HT-29 (cell line): ENCODE measurements around the gene MYO5B. TPM values are rescaled to one million over a fixed set of nuclear protein-coding genes. Genes with fewer than 3 reads are reported as not detected.
"Not testable (repeated sequence)": the region's sequence is repeated elsewhere in the genome, so short reads cannot be mapped to it uniquely, and the experiment has no call there.

Experiments used
- DNase-seq: peaks from one replicate; pipeline ENCODE4 v3.0.0-alpha.2; 2015; ENCODE audit warnings: low spot score
- total RNA-seq: library from RNA; depleted of rRNA; stranded (reverse); fragments of >200 nt; shearing (Covaris generic); gene quantifications from 2 replicates; pipeline ENCODE4 v1.2.3, GENCODE V29; 2014; rRNA removed

The MYO5B gene
- 29.3 and 35.9 TPM in 2 replicates for total RNA-seq

DNA sequence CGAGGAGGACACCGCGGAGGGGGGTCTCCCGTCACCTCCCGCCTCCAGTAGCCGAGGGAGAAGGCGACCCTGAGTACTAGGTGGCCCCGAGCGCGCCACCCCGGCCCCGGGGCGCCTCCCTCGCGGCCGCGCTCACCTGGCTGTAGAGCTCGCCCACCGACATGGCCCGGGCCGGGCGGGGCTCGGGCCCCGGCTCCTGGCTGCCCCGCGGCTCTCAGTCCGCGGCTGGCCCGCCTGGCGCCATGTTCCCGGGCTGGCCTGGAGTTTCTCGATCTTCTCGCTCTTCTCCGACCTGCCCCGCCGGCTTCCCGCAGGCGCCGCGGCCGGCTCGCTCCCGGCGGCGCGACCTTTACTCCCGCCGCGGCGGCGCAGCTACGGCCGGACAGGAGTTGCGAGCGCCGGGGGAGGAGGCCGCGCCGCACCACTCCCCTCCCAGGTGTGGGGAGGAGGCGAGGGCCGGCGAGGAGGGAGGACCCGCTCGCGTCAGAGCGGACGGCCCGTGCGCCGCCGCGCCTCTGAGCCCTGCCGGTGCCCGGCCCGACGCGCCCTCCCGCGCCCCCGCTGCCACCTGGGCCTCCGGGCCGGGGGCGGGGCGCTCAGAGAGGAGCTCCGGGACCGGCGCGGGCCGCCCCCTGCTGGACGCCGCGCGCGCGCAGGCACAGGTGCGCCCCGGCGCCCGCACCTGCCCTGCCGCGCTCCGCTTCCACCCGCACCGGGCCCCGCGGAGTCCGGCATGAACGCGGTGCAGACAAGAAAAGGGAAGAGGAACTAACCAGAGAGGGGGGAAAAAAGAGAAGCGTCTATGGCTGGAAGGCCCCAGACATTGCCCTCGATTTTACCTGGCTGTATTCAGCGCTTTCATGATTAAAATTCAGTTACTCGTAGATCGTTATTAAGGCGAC is at the start of gene MYO5B:
TSS of gene MYO5B (minus strand) at position 517 of the 902 bp plus-strand sequence. CDS start at position 163, 354 bp downstream.
- DNase-seq: peak; percentile 85

DNA sequence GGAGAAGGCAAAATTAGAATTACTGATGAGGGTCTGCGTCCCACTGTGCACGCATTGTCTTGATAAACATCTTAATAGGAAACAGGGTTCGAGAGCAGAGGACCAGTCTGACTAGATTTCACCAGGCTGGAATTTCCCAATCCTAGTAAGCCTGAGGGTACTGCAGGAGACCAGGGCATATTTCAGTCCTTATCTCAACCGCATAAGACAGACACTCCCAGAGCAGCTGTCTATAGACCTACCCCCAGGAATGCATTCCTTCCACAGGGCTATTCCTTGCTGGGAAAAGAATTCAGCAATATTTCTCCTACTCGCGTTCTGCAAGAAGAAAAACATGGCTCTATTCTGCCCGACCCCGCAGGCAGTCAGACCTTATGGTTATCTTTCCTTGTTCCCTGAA is 46.8 kb upstream of the MYO5B start:
- not testable (repeated sequence) for DNase-seq

DNA sequence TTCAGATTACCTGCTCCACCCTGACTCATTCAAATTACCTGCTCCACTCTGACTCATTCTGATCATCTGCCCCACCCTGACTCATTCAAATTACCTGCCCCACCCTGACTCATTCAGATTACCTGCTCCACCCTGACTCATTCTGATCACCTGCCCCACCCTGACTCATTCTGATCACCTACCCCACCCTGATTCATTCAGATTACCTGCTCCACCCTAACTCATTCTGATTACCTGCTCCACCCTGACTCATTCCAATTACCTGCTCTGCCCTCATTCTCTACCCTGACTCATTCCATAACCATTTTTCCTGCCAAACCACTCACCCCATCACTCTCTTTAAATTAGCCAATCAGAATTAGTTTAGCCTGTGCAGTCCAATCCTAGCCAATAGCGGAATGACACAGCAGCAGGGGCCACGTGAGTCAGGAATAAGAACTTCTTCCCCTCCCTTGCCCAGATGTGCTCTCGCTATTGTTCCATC is 45.2 kb upstream of the MYO5B start:
- peak; percentile 22 for DNase-seq

DNA sequence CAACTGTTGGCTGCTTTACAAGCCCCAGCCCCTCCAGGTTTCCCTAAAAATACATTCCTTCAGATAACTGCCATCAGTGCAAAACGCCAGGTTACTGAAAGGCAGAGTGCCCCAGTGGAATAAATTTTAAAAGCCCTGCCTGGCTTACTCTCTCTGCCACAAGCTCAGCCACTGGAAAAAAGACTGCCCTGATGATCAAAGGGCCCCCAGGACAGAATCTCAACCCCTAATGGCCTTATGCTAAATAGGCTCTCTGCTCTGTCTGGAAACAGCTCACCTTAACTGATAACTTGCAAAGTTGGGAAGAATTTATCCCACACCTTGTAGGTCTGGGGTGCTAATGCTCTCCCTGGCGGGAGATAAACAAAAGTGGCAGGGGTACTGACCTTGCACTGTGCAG is 37.5 kb upstream of the MYO5B start:
- no peak for DNase-seq

DNA sequence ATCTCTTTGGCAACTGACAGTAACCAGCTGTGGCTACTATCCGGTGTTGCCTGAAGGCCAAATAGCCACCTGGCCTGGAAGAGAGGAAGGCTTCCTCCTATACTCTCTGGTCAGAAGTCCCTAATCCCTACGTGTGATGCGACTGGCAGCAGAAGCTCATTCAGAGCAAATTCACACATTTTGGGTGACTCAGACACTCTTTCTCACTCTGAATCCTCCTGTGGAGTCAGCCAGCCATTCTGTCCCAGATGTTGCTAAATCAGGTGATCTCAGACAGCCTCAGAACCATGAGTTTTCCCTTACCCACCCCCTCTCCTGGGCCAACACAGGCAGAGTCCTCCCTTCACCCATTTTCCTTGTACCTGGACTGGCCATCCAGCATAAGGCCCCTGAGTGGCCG is 36.7 kb upstream of the MYO5B start:
- no peak for DNase-seq

DNA sequence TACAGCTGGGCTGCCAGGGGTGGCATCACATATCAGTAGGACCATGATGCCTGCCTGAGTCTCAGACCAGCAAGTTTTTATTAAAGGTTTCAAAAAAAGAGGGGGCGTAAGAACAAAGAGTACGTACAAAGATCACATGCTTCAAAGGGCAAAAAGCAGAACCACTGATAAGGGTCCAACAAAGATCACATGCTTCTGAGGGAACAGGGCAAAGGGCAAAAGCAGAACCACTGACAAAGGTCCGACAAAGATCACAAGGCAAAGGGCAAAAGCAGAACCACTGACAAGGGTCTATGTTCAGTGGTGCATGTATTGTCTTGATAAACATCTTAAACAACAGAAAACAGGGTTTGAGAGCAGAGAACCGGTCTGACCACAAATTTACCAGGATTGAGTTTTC is 25.3 kb upstream of the MYO5B start:
- not testable (repeated sequence) for DNase-seq

DNA sequence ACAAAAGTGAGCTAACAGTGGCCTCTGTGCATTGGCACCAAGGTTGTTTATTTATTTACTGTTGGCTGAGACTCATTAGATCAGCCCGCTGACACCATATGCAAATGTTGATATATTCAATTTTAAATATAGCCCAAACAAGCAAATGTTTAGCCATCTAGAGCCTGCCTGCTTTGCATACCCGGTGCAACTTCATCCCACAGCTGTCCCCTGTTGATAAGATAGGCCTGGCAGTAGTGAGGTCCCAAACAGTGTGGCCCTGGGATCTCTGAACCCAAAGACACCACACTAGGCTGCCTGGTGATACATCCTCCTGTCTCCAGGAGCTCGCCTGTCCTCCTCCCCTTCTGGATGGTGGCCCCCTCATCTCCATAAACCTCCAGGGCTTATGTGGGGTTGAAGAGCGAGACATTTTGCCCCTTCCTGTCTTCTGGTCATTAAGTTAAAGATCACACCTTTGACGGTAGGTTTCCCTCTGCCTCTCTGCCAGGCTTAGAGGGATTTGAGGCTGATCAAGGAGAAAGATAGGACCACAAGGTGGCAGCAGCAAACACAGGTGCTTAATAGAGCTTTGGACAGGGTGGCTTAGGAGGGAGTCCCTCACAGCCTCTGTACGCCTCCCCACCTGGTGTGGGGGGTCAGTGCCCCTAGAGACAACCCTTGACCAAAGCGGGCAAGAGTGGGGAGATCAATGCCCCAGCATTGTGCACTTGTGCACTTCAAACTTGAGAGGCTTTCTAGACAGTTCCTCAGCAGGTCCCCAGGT is 23.7 kb upstream of the MYO5B start:
- DNase-seq: peak; percentile 58

DNA sequence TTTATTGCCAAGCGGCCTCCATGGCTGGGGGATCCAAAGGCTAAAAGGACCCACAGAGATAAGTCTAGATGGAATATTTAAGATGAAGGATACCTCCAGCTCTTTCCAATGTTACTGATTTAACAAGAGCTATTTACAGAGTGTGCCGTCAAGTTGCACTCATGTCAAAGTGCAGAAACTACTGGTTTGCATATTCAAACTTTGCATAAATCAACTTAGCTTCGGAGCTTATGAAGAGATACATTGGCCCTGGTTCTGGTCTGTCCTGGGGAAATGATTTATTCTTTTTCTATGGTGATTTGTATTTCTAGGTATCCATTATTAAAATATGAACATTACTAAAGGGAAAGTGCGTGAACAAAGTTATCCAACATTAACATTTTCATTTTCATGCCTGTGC is 14.4 kb upstream of the MYO5B start:
- DNase-seq: no peak

DNA sequence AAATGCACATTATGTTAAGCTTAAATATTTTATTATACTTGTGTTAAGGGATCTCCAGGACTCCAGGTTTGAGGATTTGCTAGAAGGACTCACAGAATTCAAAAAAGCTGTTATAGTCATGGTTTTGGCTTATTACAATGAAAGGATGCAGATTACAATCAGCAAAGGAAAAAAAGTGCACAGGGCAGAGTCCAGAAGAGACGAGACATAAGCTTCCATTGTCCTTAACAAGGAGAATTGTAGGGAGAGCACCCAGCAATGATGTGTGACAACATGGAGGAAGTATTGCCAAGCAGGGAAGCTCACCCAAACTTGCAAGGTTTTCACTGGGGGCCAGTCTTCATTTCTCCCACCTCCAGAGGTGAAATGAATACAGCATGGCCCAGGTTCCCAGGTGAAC is 12.8 kb upstream of the MYO5B start:
- DNase-seq: no peak

DNA sequence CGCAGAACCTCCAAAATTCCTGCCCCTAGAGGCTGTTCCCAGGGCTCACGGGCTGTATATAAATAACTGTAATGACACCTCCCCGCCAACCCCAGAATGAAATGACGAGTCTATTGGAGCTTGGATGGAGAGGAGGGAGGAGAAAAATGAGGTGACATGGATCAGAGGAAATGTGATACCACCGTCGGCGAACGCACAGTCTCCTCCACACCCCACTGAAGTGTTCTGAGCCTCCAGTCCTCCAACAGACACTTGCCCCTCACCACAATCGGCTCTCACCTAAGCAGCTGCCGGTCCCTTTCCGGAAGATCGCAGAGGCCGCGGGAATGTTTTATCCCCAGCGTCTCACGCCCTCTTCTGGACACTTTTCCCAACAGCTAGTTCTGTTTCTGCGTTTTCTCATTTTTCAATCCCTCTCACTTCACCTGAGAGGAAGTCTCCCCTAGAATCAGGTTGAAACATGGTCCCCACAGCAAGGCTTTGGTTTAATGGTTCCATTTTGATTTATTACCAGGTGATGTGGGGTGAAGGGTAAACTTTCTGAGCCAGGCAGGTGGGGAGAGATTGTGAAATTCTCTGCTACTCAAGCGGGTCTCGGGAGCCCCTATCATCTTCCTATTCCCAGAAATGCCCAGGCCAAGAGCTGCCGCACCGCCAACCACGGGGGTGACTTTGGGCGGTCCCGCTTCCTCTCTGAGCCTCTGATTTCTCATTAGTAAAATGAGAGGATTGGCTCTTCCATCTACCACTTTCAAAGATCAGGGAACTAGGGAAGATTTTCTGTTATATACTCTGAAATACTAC is 9.1 kb upstream of the MYO5B start:
- peak; percentile 72 for DNase-seq

DNA sequence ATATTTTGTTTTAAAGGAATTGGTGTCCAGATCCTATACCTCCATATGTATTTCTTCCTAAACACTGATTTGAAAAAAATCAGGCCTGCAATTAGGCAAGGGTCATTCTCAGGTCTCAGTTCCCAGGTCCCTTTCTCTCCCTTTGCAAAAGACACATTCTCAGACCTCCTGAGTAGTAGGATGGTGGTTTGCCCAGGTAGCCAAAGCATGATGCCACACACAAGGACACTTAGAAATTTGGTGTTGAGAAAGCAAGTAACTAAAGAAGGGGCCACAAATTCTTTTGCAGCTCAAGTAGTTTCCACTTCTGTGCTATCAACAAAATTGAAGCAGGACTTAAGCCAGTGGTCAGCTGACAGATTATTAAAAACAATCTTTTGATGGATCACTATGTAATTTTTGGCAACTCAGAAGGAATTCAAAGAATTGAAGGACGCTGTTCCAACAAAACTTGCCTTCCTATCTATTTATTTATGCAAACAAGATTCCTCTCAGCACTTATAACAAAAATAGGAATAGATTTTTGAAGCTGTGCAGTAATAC is 6.6 kb upstream of the MYO5B start:
- no peak for DNase-seq

DNA sequence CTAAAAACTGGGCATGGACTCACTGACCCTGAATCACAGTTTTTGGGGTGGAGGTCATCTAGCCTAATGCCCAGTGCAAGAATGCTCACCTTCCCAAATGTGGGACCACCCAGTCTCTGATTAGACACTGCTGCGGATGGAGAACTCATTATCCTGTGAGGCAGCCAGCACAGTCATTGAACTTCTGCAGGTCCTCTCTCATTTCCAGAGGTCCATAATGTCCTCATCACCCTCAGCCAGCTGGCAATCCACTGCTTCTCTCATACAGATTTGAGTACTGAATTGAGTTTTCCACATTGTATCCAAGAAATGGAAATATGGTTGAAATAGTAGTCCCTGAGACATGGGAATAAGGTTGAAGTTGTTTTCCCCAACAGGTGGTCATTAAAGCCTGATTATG is 5.0 kb upstream of the MYO5B start:
- no peak for DNase-seq

DNA sequence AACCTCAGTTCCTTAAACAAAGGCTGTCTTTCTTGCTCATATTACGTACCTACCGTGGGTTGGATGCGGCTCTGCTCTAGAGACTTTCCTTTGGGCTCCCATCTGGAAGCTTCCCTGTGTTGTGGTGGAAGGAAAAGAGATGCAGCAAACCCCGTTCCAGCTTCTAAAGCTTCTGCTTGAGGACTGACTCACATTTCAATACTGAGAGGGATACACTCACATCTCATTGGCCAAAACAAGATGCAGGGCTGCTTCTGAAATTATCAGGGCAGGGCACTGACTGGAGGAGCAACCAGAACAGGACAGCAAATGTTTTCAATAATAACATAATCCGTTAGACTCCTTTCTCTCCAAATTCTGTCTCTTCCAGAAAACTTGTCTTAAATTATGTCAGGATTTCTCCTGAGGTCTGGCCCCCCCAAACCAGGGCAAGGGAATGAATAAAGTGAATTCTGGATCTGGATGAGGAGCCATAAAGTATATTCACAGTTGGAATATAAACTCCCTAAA is 4.5 kb upstream of the MYO5B start:
- no peak for DNase-seq

DNA sequence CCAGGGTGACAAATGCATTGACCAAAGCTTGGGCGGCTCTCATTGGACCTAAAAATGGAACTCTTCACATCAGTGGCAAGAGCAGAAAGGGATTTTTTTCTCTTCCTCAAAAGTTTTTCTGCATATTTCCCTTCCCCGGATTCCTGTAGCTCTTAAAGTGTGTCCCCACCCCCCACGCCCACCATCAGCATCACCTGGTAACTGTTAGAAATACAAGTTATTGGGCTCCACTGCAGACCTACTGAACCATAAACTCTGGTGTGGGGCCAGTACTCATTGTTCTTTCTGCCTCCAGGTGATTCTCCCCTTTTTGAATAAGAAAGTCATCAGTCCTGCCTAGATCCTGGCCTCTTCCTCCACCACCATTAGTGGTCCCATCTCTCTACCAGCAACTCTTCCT is 1.3 kb upstream of the MYO5B start:
- DNase-seq: no peak

DNA sequence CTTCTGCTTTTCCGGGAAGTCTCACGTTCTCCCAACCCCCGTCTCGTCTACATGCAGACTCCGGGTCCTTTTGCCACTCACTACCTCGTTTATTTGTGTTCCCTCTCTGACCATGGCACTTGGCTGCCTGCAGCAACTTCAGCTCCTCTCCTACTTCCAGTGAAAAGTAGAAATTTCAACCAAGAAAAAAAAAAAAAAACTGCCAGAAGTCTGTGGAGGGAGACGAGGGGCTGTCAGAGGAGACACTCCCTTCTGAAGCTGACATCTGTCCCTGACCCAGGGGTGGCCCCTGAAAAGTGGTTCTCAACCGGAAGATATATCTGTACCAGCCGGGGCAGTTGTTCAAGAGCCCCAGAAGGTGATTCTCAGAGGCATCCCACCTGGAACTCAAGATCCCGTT is 742 bp upstream of the MYO5B start:
- DNase-seq: no peak

DNA sequence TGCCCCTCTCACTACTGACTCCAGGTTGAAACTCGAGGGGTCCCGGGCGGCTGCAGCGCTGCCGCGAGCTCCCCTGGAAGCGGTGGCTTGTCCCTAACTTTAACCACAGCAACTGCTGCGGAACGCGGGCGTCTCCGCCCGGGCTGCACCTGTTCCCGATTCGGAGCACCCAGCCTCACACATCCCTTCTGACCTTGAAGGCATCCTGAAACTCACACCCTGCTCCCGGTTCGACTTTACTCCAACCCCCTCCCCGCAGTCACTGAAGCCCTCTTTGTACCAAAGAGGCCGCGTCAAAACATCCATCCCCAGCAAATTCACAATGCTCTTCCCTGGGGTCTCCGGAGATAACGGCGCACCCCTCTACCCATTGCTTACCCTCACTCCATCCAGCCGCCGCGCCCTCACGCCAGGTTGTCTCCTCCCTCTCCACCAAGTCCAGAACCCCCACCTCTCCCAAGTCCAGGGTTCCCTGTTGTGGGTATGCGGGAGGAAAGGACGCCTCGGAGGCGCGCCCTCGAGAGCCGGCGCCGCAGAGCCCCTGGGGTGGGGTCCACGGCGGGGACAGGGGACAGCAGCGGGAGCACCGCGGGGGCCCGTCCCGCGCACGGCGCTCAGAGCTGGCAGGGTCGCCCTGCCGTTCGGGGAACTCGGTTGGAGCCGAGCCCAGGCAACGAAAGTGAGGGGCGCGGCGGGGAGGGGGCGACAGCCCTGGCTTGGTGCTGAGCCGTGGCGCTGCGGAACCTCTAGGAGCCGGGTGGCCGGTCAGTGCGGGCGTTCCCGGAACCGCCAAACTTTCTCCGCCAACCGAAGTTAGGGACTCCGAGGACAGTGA is 934 bp downstream of the MYO5B start:
- peak; percentile 26 for DNase-seq

DNA sequence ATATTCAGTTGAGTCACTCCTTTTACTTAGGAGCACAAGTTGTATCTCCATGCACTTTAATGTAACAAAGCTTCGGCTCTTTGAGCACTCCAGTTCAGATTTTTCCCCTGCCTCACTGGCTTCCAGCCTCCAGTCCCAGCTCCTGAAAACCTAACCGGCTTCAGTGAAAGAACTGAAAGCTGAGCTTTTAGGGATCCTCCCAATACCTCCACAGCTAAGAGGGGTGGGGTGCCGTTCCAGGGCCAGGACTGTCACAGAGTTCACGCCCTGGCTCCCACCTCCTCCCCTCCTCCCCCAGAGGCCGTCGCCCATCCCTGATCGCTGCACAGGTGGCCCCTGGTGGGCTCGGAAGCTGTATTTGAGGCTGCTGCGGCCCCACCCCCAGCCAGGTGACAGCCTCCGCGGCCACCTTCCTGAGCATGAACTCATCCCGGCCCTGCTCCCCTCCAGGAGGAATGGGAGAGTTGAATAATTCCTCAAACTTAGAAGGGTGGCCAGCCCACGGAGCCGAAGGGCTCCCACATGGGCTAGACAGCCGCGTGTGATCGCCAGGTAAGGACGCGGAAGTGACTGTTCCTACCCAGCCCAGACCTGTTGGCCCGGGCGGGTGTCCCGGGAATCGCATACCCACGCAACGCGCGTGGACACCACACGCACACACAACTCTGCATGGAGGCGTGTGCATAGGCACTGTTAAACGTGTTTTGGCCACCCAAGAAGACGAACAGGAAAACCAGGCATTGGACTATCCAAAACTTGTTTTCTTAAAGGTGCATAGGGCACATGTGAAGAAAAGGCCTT is 1.8 kb downstream of the MYO5B start:
- peak; percentile 25 for DNase-seq

DNA sequence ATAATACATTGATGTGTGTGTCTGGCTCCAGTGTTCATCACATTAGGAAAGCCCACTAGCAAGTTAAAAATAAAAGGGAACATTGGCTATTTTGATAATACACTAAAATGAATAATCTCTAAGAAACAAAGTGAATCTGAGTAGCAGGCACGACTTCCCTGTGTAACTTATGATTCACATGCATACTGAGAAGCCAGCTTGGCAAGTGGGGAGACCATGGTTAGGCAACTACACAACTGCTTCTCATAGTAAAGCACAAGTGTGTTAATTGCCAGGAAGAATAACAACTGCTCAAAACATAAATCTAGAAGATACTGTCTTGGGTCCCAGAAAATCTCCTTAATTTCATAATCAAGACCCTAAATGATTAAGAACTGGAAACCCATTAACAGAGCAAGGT is 4.0 kb downstream of the MYO5B start:
- no peak for DNase-seq

DNA sequence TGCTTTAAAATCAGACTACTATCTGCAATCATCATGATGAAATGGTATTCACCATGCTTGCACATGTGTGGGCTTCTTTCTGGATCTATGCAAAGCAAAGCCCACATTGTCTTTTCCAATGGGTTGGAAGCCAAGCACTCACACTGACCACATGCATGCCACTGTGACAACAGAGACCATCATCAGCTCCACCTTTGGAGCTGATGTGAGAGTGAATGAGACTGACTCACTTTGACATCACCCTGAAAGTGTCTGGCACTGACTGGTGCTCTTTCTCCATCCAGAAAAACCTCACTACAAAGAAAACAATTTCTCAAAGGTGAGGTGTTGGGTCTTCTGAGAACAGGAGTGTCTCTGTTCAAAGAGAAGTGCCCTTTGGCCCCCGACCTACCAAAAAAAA is 4.7 kb downstream of the MYO5B start:
- DNase-seq: no peak
